ACC112 (cell line): Measurements from ENCODE around the gene STX7.

Experiments used
- H2AFZ ChIP-seq: fragments of 200-600 bp; sonication (generic); one replicate; pipeline ENCODE4 v1.6.0; 2017; ENCODE audit warnings: antibody characterized with exemption, low read length; ENCODE audit not compliant: unreplicated experiment
- H3K27ac ChIP-seq: fragments of 200-600 bp; sonication (generic); 2 replicates; pipeline ENCODE4 v1.5.1; 2014; ENCODE audit warnings: low read depth, mild to moderate bottlenecking, antibody characterized with exemption, low read length, moderate library complexity
- H3K27me3 ChIP-seq: fragments of 200-600 bp; sonication (generic); 2 replicates; pipeline ENCODE4 v1.6.1; 2014; ENCODE audit warnings: mild to moderate bottlenecking, antibody characterized with exemption, low read length, moderate library complexity, mixed read lengths; ENCODE audit not compliant: insufficient read depth
- H3K36me3 ChIP-seq: fragments of 200-600 bp; sonication (generic); 2 replicates; pipeline ENCODE4 v1.6.1; 2016; ENCODE audit warnings: mild to moderate bottlenecking, antibody characterized with exemption, low read length, moderate library complexity, mixed read lengths; ENCODE audit not compliant: insufficient read depth
- H3K4me1 ChIP-seq: fragments of 200-600 bp; sonication (generic); one replicate; pipeline ENCODE4 v1.6.1; 2016; ENCODE audit warnings: low read length, mixed read lengths; ENCODE audit not compliant: insufficient read depth, unreplicated experiment, control insufficient read depth
- H3K4me3 ChIP-seq: fragments of 200-600 bp; sonication (generic); 2 replicates; pipeline ENCODE4 v1.5.1; 2014; ENCODE audit warnings: mild to moderate bottlenecking, low read depth, low read length
- H3K79me2 ChIP-seq: fragments of 200-600 bp; sonication (generic); one replicate; pipeline ENCODE4 v1.6.0; 2016; ENCODE audit warnings: low read length; ENCODE audit not compliant: control insufficient read depth, unreplicated experiment, insufficient read depth

The STX7 gene

DNA sequence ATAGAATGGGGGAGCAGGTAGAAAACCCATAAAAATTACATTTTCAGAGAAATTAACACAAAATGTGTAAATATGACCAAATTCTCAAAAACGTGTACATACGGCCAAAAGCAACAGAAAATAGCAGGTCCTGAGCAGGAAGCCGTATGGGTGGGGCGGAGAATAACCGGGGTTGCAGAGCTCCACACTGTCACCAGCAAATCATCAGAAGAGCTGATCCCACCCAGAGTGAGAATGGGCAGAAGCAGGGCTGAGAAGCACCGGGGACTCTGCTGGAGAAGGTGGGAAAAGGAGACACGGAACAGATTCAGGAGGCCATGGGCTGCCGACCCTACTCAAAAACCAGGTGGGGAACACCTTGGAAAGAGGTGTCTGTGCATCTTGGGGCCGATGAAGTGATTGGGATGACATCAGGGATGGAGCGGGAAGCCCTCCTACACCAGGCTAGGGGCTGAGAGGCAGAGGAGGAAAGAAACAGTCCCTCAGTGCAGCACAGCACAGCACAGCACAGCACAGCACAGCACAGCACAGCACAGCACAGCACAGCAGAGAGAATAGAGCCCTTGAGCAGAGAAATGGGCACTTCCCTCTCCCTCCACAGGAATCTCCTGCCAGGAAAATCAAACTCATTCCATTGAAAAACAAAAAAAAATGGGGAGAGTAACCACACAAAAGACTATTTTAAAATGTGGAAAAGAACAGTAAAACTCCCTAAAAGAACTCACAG lies 22.3 kb downstream of the STX7 start:
- Histone ChIP-seq H3K36me3 (peaks cover 26% of the 10 kb centered on the region), H3K4me1 (peaks cover 8% of the 10 kb centered on the region), H2AFZ (no peak overlapping the region), H3K4me3 (no peak overlapping the region), H3K27me3 (no peaks in the 10 kb centered on the region), H3K79me2 (peaks cover 22% of the 10 kb centered on the region), H3K27ac (no peak overlapping the region)

GRCh38 chr6:132490024-132490423 lies 22.9 kb downstream of the STX7 start:
- Histone ChIP-seq H3K4me3 (no peak overlapping the region), H3K79me2 (peaks cover 20% of the 10 kb centered on the region), H3K4me1 (peaks cover 8% of the 10 kb centered on the region), H3K27ac (no peak overlapping the region), H2AFZ (no peak overlapping the region), H3K27me3 (no peaks in the 10 kb centered on the region), H3K36me3 (peaks cover 26% of the 10 kb centered on the region)

GRCh38 chr6:132489376-132489775 lies 23.5 kb downstream of the STX7 start:
- Histone ChIP-seq H3K4me3 (no peak overlapping the region), H3K27ac (no peak overlapping the region), H2AFZ (no peak overlapping the region), H3K79me2 (peaks cover 20% of the 10 kb centered on the region), H3K27me3 (no peaks in the 10 kb centered on the region), H3K4me1 (peaks cover 8% of the 10 kb centered on the region), H3K36me3 (peaks cover 19% of the 10 kb centered on the region)

DNA sequence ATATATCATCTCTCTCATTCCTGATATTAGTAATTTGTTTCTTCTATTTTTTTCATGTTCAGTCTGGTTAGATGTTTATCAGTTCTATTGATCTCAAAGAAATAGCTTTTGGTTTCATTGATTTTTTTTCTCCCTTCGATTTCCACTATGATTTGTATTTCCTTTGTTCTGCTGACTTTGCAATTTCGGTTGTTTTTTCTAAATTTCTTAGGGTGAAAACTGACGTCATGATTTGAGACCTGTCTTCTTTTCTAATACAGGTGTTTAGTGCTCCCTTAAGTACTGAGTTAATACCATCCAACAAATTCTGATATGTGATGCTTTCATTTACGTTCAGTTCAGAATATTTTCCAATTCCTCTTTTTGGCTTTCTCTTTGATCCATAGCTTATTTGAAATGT lies 25.2 kb downstream of the STX7 start:
- H3K4me1 ChIP-seq: peaks cover 8% of the 10 kb centered on the region
- H3K79me2 ChIP-seq: peaks cover 25% of the 10 kb centered on the region
- no peak overlapping the region for H3K27ac ChIP-seq

GRCh38 chr6:132484680-132485018 lies 28.3 kb downstream of the STX7 start:
- Histone ChIP-seq H3K79me2 (peaks cover 17% of the 10 kb centered on the region), H3K36me3 (0 out of 2 replicates have a peak, but pooled peaks cover 4% of the 10 kb centered on the region), H3K4me3 (no peak overlapping the region), H2AFZ (no peak overlapping the region), H3K27me3 (no peaks in the 10 kb centered on the region), H3K4me1 (no peaks in the 10 kb centered on the region), H3K27ac (no peak overlapping the region)

More for the DNA sequence above, 25.2 kb downstream of the STX7 start:
- H3K4me3 ChIP-seq: no peak overlapping the region
- no peaks in the 10 kb centered on the region for H3K27me3 ChIP-seq
- H3K36me3 ChIP-seq: peaks cover 6% of the 10 kb centered on the region; the same call in 1 of the 2 replicates
- no peak overlapping the region for H2AFZ ChIP-seq

DNA sequence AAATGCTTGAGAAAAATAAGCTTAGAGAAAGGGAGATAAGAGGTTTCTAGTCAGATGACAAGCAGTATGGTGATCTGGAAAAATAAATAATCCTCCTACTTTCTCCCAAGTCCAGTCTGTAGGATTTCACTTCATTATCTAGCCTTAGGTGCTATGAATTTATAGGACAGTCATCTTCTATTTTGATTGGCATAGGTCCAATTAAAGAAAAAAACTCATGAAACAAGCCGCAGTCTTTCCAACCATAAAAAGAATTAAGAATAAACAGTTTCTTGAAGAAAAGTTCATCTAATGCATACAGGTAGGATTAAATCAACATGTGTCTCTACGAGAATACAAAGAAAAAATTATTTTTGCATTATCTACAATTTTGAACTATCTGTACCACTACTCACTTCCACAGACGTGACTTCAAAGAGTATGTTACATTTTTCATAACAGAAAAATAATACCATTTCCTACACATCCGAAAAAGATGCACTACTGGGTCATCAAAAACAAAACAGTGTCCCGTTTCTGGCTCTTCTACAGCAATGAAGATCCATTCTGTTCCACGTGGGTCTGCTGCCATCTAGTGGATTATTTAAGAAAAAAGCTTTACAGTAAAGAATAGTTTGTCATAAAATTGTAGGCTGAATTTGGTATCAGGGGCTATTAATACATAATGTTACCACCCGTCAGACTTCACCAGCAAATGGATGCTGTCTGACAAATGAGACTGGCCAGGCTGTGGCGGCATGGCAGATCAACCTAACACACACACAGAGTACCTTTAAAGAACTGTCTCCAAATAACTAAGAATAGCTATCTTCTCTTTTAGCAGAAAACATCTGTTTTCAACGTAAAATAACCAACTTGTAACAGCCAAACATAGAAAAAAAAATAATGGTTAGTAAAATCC lies 28.9 kb downstream of the STX7 start:
- Histone ChIP-seq H2AFZ (no peak overlapping the region), H3K36me3 (0 out of 2 replicates have a peak, but pooled peaks cover 4% of the 10 kb centered on the region), H3K79me2 (peaks cover 13% of the 10 kb centered on the region), H3K4me3 (no peak overlapping the region), H3K27me3 (no peaks in the 10 kb centered on the region), H3K27ac (no peak overlapping the region), H3K4me1 (no peaks in the 10 kb centered on the region)

GRCh38 chr6:132482581-132482980 lies 30.3 kb downstream of the STX7 start:
- Histone ChIP-seq H3K27me3 (no peaks in the 10 kb centered on the region), H3K79me2 (peaks cover 13% of the 10 kb centered on the region), H3K4me1 (no peaks in the 10 kb centered on the region), H3K27ac (no peak overlapping the region), H3K36me3 (no peaks in the 10 kb centered on the region), H2AFZ (no peak overlapping the region), H3K4me3 (no peak overlapping the region)

GRCh38 chr6:132481189-132481588 lies 31.7 kb downstream of the STX7 start:
- Histone ChIP-seq H3K27me3 (no peaks in the 10 kb centered on the region), H3K36me3 (no peaks in the 10 kb centered on the region), H3K79me2 (peaks cover 19% of the 10 kb centered on the region), H2AFZ (no peak overlapping the region), H3K4me3 (no peak overlapping the region), H3K4me1 (no peaks in the 10 kb centered on the region), H3K27ac (no peak overlapping the region)

DNA sequence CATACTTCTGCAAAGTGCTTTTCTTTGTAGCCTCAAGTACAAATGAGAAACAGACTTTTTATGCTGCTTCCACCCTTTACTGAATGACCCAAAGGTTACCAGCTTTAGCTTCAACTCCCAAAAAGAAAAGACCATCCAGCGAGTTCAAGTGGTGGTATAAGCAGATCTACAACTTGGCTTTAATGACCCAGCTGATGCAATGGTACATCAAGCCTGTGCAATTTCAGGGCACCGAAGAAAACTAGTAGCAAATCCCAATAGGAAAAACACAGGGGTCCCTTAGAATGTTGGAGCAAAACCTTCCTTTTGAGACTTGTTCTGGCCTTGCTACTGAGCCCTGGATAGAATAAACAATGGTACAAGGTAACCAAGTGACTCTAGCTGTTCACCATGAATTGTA lies 33.8 kb downstream of the STX7 start:
- H3K4me1 ChIP-seq: no peaks in the 10 kb centered on the region
- no peaks in the 10 kb centered on the region for H3K36me3 ChIP-seq
- peaks cover 19% of the 10 kb centered on the region for H3K79me2 ChIP-seq
- no peak overlapping the region for H3K27ac ChIP-seq
- no peak overlapping the region for H3K4me3 ChIP-seq
- no peak overlapping the region for H2AFZ ChIP-seq
- H3K27me3 ChIP-seq: no peaks in the 10 kb centered on the region

DNA sequence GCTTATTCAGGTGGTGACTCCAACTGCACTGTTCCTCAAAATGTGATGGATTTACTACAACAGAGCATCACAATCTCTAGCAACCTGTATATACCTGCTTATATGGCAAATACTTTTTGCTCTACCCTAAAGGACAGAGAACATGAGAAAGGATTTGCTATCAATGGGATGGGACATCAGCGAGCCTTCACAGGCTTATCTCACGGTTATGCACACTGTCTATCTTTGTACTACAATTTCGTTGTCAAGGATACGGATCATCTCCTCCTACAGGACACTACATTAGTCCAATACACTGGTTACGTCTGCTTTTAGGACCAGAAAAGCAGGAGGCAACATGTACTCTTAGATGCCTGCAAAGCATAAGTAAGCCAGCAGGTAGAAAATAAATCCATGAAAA lies 34.2 kb downstream of the STX7 start:
- Histone ChIP-seq H3K27me3 (no peaks in the 10 kb centered on the region), H3K36me3 (no peaks in the 10 kb centered on the region), H3K4me1 (no peaks in the 10 kb centered on the region), H3K27ac (no peak overlapping the region), H3K4me3 (no peak overlapping the region), H2AFZ (no peak overlapping the region), H3K79me2 (peaks cover 18% of the 10 kb centered on the region)

DNA sequence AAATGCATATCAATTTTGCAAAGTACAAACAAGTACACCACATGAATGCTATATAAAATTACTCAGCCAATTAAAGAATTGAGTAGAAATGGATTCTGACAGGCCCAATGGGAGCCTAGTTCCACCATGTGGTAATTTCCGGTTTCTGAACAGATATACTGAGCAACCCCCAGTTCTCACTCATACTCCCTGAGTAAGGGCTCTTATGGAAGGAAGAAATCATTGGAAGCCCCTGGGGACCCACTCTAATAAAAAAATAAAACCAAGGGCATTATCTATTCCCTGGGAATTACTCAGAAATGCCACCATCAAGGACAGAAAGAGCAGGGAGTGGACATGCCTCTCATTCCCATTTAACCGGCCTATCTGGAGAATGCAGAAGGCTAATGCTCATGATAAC lies 34.6 kb downstream of the STX7 start:
- Histone ChIP-seq H3K4me1 (no peaks in the 10 kb centered on the region), H3K27ac (no peak overlapping the region), H3K4me3 (no peak overlapping the region), H3K36me3 (no peaks in the 10 kb centered on the region), H2AFZ (no peak overlapping the region), H3K79me2 (peaks cover 14% of the 10 kb centered on the region), H3K27me3 (no peaks in the 10 kb centered on the region)
